Activated CD8-positive, alpha-beta T cell treated with anti-CD3 and anti-CD28 coated beads for 36 hours (primary cell): ENCODE measurements around the gene SPRYD3. TPM values are rescaled to one million over a fixed set of nuclear protein-coding genes. Genes with fewer than 3 reads are reported as not detected.

Experiments
- ATAC-seq: fragments of 200-7000 bp; cut with Tn5 transposase; one replicate; pipeline ENCODE4 v1.10.0; 2021; ENCODE audit warnings: mild to moderate bottlenecking, moderate library complexity
- CTCF ChIA-PET: fragments of 350-600 bp; sonication (Branson Sonifier 250); formaldehyde crosslinking; loops from one replicate; lab custom pipeline; 2021; ENCODE audit warnings: antibody characterized with exemption; lab: Charles Lee
- POLR2A ChIA-PET: fragments of 350-600 bp; sonication (Branson Sonifier 250); formaldehyde crosslinking; loops from one replicate; lab custom pipeline; 2021; ENCODE audit warnings: antibody characterized with exemption; lab: Charles Lee
- DNase-seq: peaks from one replicate; pipeline ENCODE4 v3.0.0-alpha.2; 2020
- H3K27ac Mint-ChIP-seq: one replicate; pipeline ENCODE4 v1.8.0; 2021; ENCODE audit warnings: mild to moderate bottlenecking, mixed read lengths
- H3K27me3 Mint-ChIP-seq: one replicate; pipeline ENCODE4 v1.8.0; 2021; ENCODE audit warnings: mixed read lengths
- H3K36me3 Mint-ChIP-seq: one replicate; pipeline ENCODE4 v1.8.0; 2021; ENCODE audit warnings: low read depth, mixed read lengths
- H3K4me1 Mint-ChIP-seq: one replicate; pipeline ENCODE4 v1.8.0; 2021; ENCODE audit warnings: low read depth, mixed read lengths
- H3K4me3 Mint-ChIP-seq: one replicate; pipeline ENCODE4 v1.8.0; 2021; ENCODE audit warnings: mild to moderate bottlenecking, moderate library complexity, mixed read lengths
- H3K9me3 Mint-ChIP-seq: one replicate; pipeline ENCODE4 v1.8.0; 2021; ENCODE audit warnings: mixed read lengths
- intact Hi-C: fragments of 100-400 bp; cut with micrococcal nuclease; formaldehyde crosslinking; loops from one replicate; pipeline ENCODE4 v1.10.0; 2022
- total RNA-seq, 2 experiments: library from RNA; stranded (reverse); gene quantifications; one replicate each; pipeline ENCODE4 v1.2.3, GENCODE V29; 2021
- TF ChIP-seq, protein P1 (sequence below): fragments of 200-600 bp; IDR thresholded peaks from one replicate; pipeline ENCODE4 v1.8.0; 2022; ENCODE audit warnings: antibody characterized with exemption, mild to moderate bottlenecking

SPRYD3 gene
- total RNA-seq, 2 experiments from 2014 or later: 24.8 to 25.0 TPM

DNA sequence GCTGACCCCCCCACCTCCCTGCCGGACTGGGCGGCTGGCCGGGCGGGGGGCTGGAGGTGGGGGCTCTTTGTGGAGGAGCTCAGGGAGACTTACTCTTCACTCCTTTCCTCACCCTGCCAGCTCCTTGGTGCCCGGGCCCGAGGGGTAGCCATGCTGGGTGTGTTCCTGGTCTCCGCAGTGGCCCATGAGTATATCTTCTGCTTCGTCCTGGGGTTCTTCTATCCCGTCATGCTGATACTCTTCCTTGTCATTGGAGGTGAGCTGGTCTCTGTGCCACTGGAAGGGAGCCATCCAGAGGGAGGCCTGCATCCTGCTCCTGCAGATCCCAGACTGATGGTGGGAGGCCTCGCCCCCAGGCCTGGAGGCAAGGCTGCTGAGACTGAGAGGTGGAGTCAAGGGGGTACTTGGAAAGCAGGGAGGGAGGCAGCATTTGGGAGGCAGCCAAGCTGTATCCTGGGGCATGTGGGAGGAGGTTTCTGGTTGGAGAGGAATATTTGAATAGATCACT is 43.8 kb upstream of the SPRYD3 start:
- no peak for DNase-seq
- CTCF ChIA-PET: no interaction called here
- no peaks in the 10 kb centered on the region for H3K36me3 Mint-ChIP-seq
- no peak overlapping the region for H3K4me3 Mint-ChIP-seq
- TF ChIP-seq, protein P1, sequence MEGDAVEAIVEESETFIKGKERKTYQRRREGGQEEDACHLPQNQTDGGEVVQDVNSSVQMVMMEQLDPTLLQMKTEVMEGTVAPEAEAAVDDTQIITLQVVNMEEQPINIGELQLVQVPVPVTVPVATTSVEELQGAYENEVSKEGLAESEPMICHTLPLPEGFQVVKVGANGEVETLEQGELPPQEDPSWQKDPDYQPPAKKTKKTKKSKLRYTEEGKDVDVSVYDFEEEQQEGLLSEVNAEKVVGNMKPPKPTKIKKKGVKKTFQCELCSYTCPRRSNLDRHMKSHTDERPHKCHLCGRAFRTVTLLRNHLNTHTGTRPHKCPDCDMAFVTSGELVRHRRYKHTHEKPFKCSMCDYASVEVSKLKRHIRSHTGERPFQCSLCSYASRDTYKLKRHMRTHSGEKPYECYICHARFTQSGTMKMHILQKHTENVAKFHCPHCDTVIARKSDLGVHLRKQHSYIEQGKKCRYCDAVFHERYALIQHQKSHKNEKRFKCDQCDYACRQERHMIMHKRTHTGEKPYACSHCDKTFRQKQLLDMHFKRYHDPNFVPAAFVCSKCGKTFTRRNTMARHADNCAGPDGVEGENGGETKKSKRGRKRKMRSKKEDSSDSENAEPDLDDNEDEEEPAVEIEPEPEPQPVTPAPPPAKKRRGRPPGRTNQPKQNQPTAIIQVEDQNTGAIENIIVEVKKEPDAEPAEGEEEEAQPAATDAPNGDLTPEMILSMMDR: no peak
- H3K9me3 Mint-ChIP-seq: no peaks in the 10 kb centered on the region
- POLR2A ChIA-PET: no interaction called here
- intact Hi-C loops: no loop called here
- no peak for ATAC-seq
- H3K4me1 Mint-ChIP-seq: no peaks in the 10 kb centered on the region
- no peaks in the 10 kb centered on the region for H3K27me3 Mint-ChIP-seq
- no peak overlapping the region for H3K27ac Mint-ChIP-seq

DNA sequence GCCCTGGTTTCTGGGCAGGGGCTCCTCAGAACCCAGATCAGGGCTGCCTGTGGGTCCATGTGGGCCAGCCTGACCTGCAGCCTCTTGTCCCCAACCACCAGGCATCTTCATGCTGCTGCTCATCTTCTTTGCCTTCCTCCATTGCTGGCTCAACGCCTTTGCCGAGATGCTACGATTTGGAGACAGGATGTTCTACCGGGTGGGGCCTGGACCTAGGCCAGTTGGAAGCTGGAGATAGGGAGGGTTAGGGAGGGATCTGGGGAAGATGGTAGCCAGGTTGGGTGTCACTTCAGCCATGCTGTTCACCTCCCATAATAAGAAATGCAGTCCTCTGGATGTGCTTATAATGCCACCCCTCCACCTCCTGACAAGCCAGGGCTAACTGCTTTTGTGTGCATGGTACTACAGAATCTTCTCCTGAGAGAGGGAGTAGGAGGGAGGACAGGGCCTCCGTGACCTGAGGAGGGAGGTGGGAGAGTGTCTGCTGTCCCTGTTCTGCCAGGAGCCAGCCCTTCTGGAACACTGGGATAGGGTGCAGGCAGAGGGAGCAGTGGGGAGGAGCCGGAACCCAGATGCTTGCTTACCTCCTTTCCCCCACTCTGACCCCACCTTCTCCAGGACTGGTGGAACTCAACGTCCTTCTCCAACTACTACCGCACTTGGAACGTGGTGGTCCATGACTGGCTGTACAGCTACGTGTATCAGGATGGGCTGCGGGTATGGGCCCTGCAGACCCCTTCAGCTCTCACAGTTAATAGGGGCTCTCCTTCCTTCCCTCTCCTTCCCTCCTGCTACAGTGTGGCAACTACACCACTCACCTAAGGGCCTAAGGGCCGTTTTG is 41.7 kb upstream of the SPRYD3 start:
- H3K4me3 Mint-ChIP-seq: no peak overlapping the region
- ChIA-PET POLR2A (no interaction called here), CTCF (no interaction called here)
- DNase-seq (no peak), ATAC-seq (no peak)
- intact Hi-C loops: no loop called here
- H3K27ac Mint-ChIP-seq: no peak overlapping the region
- H3K9me3 Mint-ChIP-seq: no peaks in the 10 kb centered on the region
- H3K4me1 Mint-ChIP-seq: no peaks in the 10 kb centered on the region
- no peaks in the 10 kb centered on the region for H3K27me3 Mint-ChIP-seq
- TF ChIP-seq, protein P1: no peak
- no peaks in the 10 kb centered on the region for H3K36me3 Mint-ChIP-seq

DNA sequence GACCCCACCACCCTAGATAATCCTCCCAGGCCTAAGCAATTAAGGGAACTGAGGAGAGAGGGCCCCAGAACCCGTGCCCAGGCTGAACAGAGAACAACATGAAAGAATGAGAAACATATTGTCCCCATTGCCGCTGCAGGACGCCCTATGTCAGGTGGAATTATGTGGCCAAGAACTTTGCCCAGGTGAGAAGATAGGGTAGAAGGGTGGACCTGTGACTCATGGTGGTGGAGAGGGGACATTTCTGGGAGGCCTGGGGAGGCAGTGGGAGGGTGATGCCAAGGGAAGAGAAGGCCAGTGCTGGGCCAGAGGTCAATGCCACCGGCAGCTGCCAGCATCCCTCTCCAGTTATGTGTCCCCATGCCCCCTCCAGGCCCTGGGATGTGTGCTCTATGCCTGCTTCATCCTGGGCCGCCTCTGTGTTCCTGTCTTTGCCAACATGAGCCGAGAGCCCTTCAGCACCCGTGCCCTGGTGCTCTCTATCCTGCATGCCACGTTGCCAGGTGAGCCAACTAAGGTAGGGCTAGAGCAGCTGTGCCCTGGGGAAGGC is 39.6 kb upstream of the SPRYD3 start:
- Mint-ChIP-seq H3K4me3 (no peak overlapping the region), H3K36me3 (no peaks in the 10 kb centered on the region), H3K9me3 (no peaks in the 10 kb centered on the region), H3K27ac (no peak overlapping the region), H3K27me3 (no peaks in the 10 kb centered on the region), H3K4me1 (no peaks in the 10 kb centered on the region)
- ChIA-PET POLR2A (interaction anchor here (1.2 kb wide), 1 partner anchor 39 kb away, joined by 3 read pairs; no protein-coding TSS in a partner anchor), CTCF (interaction anchor here (0.8 to 1.5 kb wide), 2 partner anchors 16 to 53 kb away, joined by 3 to 6 read pairs; no protein-coding TSS in a partner anchor)
- DNase-seq (no peak), ATAC-seq (no peak)
- intact Hi-C loops: no loop called here
- TF ChIP-seq, protein P1: no peak

DNA sequence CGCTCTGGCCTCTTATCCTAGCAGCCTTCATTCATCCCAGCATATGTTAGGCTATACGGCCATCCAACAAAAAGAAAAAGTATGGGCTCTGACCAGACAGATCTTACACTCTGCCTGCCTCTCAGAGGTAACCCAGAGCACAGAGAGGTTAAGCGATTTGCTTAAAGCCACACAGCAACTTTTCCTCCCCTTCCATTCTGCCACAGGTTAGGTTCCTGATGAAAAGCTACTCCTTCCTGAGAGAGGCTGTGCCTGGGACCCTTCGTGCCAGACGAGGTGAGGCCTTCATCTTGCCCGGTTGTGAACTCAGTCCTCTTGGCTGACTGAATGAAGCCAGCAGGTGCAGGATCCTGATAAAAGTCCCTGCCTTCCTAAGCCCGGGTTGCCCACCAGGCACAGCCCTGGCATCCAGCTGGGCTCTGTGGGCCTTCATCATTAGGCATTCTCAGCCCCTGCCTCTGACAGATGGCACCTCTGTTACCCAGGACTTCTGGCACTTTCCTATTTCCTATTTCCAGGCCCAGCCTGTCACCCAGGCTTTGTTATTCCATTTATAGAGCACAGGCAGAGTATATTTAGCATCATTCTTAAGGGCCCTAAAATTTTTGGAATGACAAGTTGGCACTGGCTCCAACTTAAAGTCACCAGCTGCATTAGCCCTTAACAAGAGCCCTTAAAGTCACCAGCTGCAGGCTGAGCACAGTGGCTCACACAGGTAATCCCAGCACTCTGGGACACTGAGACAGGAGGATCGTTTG is 36.9 kb upstream of the SPRYD3 start:
- no peaks in the 10 kb centered on the region for H3K27me3 Mint-ChIP-seq
- no peak overlapping the region for H3K27ac Mint-ChIP-seq
- no peaks in the 10 kb centered on the region for H3K9me3 Mint-ChIP-seq
- intact Hi-C loops: no loop called here
- H3K4me3 Mint-ChIP-seq: no peak overlapping the region
- ATAC-seq (no peak), DNase-seq (no peak)
- no peaks in the 10 kb centered on the region for H3K4me1 Mint-ChIP-seq
- ChIA-PET POLR2A (interaction anchor here (1.0 kb wide), 1 partner anchor 38 kb away, joined by 4 read pairs; no protein-coding TSS in a partner anchor), CTCF (interaction anchor here (1.0 to 1.4 kb wide), 4 partner anchors 17 to 50 kb away, joined by 3 to 5 read pairs (median 4); no protein-coding TSS in a partner anchor)
- TF ChIP-seq, protein P1: no peak
- H3K36me3 Mint-ChIP-seq: no peaks in the 10 kb centered on the region
